Measurements from ENCODE around the gene CAMK2N2. TPM values are rescaled to one million over a fixed set of nuclear protein-coding genes. Genes with fewer than 3 reads are reported as not detected.

CAMK2N2 gene
- total RNA-seq, result not detected in 2 replicates

DNA sequence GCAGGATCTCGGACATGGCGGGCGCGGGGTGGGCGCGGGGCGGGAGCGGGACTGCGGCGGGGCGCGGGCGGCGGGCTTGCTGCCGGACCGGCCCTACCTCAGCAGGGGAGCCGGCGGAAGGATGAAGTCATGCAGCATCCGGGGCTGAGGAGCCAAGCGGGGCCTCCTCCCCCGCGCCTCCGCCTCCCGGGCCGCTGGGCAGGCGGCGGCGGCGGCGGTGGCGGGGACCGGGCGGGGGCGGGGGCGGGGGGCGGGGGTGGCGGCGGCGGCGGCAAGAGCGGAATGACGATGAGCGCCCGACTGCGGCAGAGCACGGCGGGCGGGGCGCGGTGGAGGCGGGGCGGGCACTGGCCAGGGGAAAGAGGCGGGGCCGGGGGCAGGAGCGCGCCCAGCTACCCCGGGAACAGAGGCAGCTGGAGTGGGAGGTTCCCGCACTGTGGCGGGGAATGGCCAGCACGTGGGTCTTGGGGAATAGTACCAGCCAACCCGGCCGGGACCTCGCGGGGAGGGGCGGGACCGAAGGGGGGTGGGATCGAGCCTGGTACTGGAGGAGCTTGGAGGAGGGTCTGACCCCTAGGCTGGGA, at the start of gene CAMK2N2:
TSS of gene CAMK2N2 (minus strand) at position 284 of the 584 bp plus-strand sequence. CDS start at position 16, 268 bp downstream.

DNA sequence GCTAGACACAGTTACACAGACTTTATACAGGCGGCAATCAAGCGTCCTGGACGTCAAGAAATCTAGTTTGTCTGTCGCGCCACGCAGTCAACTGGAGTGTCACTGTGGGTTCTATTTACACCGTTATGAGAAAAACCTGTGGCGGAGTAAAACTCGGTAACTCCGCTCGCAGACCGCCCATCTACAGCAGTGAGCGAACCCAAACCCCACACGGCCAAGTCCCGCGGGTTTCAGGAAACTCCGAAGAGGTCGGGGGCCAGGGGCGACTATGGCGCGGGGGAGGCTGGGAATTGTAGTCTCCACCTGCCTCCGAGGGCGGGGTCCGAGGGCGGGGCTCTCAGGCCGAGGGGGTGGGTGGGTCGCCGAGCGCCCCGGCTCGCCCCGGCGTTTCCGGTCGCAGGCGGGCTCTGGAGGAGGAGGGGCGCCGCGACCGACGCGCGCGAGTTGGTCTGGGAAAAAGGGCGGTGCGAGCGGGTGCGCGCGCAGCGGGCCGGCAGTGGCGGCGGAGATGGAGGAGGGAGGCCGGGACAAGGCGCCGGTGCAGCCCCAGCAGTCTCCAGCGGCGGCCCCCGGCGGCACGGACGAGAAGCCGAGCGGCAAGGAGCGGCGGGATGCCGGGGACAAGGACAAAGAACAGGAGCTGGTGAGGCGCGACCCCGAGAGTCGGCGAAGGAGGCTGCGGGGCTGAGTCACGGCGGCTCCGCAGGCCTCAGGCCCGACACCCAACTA, 37.6 kb upstream of the CAMK2N2 start, which contains the start of gene PSMD2:
TSS of gene PSMD2 (plus strand) at position 483 of the 729 bp plus-strand sequence. CDS start at position 509, 26 bp downstream.

DNA sequence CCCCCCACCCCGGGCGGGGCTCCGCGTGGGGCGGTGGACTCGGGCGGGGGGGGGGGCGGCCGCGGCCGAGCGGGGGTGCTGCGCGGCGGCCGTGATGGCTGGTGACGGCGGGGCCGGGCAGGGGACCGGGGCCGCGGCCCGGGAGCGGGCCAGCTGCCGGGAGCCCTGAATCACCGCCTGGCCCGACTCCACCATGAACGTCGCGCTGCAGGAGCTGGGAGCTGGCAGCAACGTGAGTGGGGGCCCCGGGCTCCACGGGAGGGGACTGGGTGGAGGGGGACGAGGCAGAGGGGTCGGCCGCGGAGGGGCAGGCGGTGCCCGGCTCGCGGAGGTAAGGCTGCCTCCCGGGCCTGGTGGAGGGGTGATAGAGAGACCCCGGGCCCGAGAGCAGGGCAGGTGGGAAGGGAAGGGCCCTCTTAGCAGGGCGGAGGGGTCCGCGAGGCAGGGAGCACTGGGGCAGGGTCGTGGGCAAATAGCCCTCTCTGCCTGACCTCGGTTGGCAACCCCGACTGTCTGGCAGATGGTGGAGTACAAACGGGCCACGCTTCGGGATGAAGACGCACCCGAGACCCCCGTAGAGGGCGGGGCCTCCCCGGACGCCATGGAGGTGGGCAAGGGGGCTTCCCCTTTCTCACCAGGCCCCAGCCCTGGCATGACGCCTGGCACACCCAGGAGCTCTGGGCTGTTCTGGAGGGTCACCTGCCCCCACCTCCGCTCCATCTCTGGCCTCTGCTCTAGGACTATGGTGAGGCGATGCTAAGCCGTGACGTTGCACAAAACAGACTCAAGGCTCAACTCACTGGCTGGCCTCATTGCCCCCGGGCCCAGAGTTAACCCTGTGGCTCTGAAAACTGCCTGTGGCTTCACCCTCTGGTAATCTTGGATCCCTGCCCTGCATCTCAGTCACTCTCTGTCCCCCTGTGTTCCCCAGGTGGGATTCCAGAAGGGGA, 14.9 kb upstream of the CAMK2N2 start, which contains the start of gene ECE2:
TSS of gene ECE2 (plus strand) at position 62 of the 950 bp plus-strand sequence. CDS start at position 194, 132 bp downstream.

DNA sequence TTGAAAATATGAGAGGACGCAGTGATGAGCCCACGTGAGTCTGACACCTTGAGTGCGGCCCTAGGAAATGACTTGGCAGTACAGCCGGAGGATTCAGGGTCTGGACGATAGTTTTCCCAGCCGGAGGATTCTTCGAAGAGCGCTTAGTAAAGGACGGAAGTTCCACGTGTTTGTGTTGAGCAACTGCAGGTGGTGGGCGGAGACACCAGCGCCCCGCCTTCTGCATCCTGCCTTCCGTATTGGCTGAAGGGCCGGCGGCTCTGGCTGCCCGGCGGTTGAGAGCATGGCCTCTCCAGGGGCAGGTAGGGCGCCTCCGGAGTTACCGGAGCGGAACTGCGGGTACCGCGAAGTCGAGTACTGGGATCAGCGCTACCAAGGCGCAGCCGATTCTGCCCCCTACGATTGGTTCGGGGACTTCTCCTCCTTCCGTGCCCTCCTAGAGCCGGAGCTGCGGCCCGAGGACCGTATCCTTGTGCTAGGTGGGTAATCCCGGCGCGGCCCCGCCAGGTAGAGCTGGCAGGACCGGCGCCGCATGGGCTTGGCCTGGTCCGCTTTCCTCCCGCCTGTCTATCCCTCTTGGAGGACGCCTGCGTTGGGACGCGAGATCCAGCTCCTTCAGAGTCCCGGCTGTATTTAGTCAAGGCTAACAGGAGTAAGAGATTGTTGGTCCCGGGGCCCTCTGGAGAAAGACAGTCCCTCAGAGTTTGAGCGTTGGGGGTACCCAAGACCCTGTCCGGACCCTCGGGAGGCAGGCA, 11.8 kb downstream of the CAMK2N2 start, which contains the start of gene EEF1AKMT4:
TSS of gene EEF1AKMT4 (plus strand) at position 261 of the 755 bp plus-strand sequence. CDS start at position 284, 23 bp downstream.

DNA sequence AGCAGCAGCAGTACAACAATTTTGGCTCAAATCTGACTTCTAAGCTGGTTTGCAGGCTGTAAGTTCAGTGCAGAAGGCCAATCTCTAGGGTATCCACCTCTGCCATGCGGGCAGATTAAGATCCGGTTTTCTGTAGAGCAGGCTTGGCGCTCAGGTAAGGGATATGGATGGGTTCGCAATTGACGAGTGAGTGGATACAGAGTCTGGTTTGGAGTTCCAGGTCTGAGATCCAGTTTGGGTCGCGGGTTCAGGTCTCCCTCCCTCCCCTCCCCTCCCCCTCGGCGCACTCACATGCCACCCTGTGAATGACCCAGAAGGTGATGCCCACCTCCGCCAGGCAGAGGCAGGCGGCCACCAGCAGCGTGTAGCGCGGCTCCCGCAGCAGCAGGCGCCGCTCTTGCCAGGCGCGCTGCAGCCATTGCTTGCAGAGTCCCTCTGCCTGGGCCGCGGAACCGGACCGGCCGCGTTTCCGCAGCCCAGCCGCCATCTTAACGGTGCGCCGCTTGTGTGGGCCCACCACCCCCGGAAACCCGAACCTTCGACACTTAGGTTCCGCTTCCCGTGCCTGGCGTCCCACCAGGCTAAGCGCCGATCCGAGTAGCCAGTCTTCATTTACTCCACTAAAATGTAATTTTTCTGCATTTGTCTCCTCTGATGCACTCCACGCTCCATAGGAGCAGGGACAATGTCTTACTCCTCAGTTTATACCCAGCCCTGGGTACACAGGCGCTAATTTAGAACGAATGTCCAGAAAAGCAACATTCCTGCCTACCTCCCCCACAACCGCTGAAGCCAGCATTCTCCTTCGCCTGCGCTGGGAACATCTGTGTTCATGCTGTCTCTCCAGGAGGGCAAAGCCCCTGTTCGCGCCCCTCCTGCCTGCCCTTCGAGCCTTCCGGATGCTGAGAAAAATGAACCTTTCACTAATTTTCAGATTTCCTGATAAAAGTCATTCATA, 12.6 kb downstream of the CAMK2N2 start, which contains the start of gene ALG3:
TSS of gene ALG3 (minus strand) at position 509 of the 958 bp plus-strand sequence. CDS start at position 487, 22 bp downstream.

DNA sequence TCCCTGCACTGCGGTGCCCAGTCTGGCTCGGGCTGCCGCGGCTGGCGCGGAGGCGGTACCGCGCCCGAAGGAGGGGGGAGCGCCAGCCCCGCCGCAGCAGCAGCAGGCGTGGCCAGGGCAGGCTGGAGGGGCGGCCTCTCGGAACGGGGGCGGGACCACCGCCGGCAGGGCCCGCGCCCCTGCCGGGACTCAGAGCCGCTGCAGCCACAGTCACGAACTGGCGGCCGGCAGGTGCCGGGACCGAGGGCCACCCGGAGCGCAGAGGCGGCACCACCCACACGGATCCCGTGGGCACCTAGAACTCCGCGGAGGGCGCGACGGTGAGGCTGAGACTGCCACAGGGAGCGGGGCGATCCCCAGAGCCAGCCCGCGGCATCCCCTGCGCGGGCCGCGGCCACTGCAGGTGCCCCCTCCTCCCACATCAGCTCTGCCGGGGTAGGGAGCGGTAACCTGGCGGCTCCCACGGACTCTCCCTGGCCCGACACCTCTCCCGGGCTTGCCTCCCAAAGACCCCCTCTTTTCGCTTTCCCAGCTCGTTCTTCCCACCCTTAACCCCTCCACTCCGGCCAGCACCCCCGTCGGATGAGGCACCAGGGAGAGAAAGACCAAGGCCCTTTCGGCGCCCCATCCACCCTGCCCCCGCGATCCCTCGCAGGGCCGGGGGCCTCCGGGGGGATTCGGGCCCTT, 31.8 kb downstream of the CAMK2N2 start, which contains the start of gene VWA5B2:
TSS of gene VWA5B2 (plus strand) at position 192 of the 687 bp plus-strand sequence. CDS start 944 bp downstream, outside the sequence.

Other genes starting within 250 kb of the CAMK2N2 start
- gene ABCC5, start 243.7 kb downstream of the CAMK2N2 start, total RNA-seq, result 4.2 and 5.4 TPM in 2 replicates
- gene HTR3D, start 229.8 kb downstream of the CAMK2N2 start, total RNA-seq, result not detected in 2 replicates
- not detected in 2 replicates for gene HTR3C, start 208.5 kb downstream of the CAMK2N2 start, total RNA-seq
- gene HTR3E, start 164.5 kb downstream of the CAMK2N2 start, total RNA-seq, result not detected in 2 replicates
- 35.0 and 38.8 TPM in 2 replicates for gene EIF2B5, start 126.2 kb downstream of the CAMK2N2 start, total RNA-seq
- gene DVL3, start 106.2 kb downstream of the CAMK2N2 start, total RNA-seq, result 17.8 and 24.8 TPM in 2 replicates
- 414 and 432 TPM in 2 replicates for gene AP2M1, start 86.7 kb downstream of the CAMK2N2 start, total RNA-seq
- gene ABCF3, start 75.4 kb downstream of the CAMK2N2 start, total RNA-seq, result 33.1 and 34.8 TPM in 2 replicates
- gene VWA5B2, start 32.0 kb downstream of the CAMK2N2 start, total RNA-seq, result not detected in 2 replicates
- 64.2 and 67.1 TPM in 2 replicates for gene ALG3, start 12.6 kb downstream of the CAMK2N2 start, total RNA-seq
- gene EEF1AKMT4, start 11.9 kb downstream of the CAMK2N2 start, total RNA-seq, result 3.4 and 4.3 TPM in 2 replicates
- not detected in 2 replicates for gene ECE2, start 14.5 kb upstream of the CAMK2N2 start, total RNA-seq
- gene PSMD2, start 37.7 kb upstream of the CAMK2N2 start, total RNA-seq, result 770 and 1,106 TPM in 2 replicates
- 517 and 527 TPM in 2 replicates for gene EIF4G1, start 53.1 kb upstream of the CAMK2N2 start, total RNA-seq
- gene FAM131A, start 76.0 kb upstream of the CAMK2N2 start, total RNA-seq, result 34.4 and 48.5 TPM in 2 replicates
- gene CLCN2, start 100.1 kb upstream of the CAMK2N2 start, total RNA-seq, result 0.93 and 2.1 TPM in 2 replicates
- gene POLR2H, start 100.2 kb upstream of the CAMK2N2 start, total RNA-seq, result 86.7 and 105 TPM in 2 replicates
- gene THPO, start 116.7 kb upstream of the CAMK2N2 start, total RNA-seq, result not detected in 2 replicates
- gene CHRD, start 118.5 kb upstream of the CAMK2N2 start, total RNA-seq, result 0.07 and 1.7 TPM in 2 replicates